ENCODE measurements around the gene ZBTB20.

The ZBTB20 gene

GRCh38 chr3:114453361-114453780 lies 693.7 kb downstream of the ZBTB20 start:
- H3K4me1 Mint-ChIP-seq, result no peaks in the 10 kb centered on the region
- ATAC-seq (no peak), DNase-seq (ENCODE audit: low spot score in 2 of 2) (no peak)
- no peak overlapping the region for H3K4me3 Mint-ChIP-seq
- H3K27ac Mint-ChIP-seq, result no peak overlapping the region
- no peaks in the 10 kb centered on the region for H3K9me3 Mint-ChIP-seq
- no peaks in the 10 kb centered on the region for H3K36me3 Mint-ChIP-seq

GRCh38 chr3:114452937-114453336 lies 694.2 kb downstream of the ZBTB20 start:
- H3K4me3 Mint-ChIP-seq, result no peak overlapping the region
- H3K9me3 Mint-ChIP-seq, result no peaks in the 10 kb centered on the region
- DNase-seq (ENCODE audit: low spot score in 2 of 2) (no peak), ATAC-seq (no peak)
- no peaks in the 10 kb centered on the region for H3K36me3 Mint-ChIP-seq
- H3K27ac Mint-ChIP-seq, result no peak overlapping the region
- no peaks in the 10 kb centered on the region for H3K4me1 Mint-ChIP-seq

- H3K36me3 Mint-ChIP-seq, result no peaks in the 10 kb centered on the region
- DNase-seq (ENCODE audit: low spot score in 2 of 2), result no peak
- H3K4me1 Mint-ChIP-seq, result no peaks in the 10 kb centered on the region
- no peak for ATAC-seq
- no peak overlapping the region for H3K27ac Mint-ChIP-seq
- no peaks in the 10 kb centered on the region for H3K9me3 Mint-ChIP-seq
- no peak overlapping the region for H3K4me3 Mint-ChIP-seq
These were observed 694.8 kb downstream of the ZBTB20 start for GRCh38 chr3:114452256-114452655.

GRCh38 chr3:114451561-114452018 lies 695.5 kb downstream of the ZBTB20 start:
- Mint-ChIP-seq H3K4me3 (no peak overlapping the region), H3K27ac (no peak overlapping the region), H3K9me3 (no peaks in the 10 kb centered on the region), H3K4me1 (no peaks in the 10 kb centered on the region), H3K36me3 (no peaks in the 10 kb centered on the region)
- ATAC-seq (no peak), DNase-seq (ENCODE audit: low spot score in 2 of 2) (no peak)

GRCh38 chr3:114451051-114451451 lies 696.0 kb downstream of the ZBTB20 start:
- Mint-ChIP-seq H3K9me3 (no peaks in the 10 kb centered on the region), H3K4me1 (no peaks in the 10 kb centered on the region), H3K36me3 (no peaks in the 10 kb centered on the region), H3K4me3 (no peak overlapping the region), H3K27ac (no peak overlapping the region)
- DNase-seq (ENCODE audit: low spot score in 2 of 2), result no peak
- ATAC-seq, result no peak

GRCh38 chr3:114450008-114450596 lies 697.0 kb downstream of the ZBTB20 start:
- Mint-ChIP-seq H3K4me1 (no peaks in the 10 kb centered on the region), H3K9me3 (no peaks in the 10 kb centered on the region)

GRCh38 chr3:114449271-114450007 lies 697.6 kb downstream of the ZBTB20 start:
- Mint-ChIP-seq H3K4me3 (no peak overlapping the region), H3K36me3 (no peaks in the 10 kb centered on the region), H3K9me3 (no peaks in the 10 kb centered on the region), H3K4me1 (no peaks in the 10 kb centered on the region), H3K27ac (no peak overlapping the region)
- no peak for ATAC-seq
- no peak for DNase-seq (ENCODE audit: low spot score in 2 of 2)

More at GRCh38 chr3:114450008-114450596, 697.0 kb downstream of the ZBTB20 start:
- DNase-seq (ENCODE audit: low spot score in 2 of 2) (no peak), ATAC-seq (no peak)
- H3K36me3 Mint-ChIP-seq, result no peaks in the 10 kb centered on the region
- no peak overlapping the region for H3K27ac Mint-ChIP-seq
- no peak overlapping the region for H3K4me3 Mint-ChIP-seq

- H3K9me3 Mint-ChIP-seq, result no peaks in the 10 kb centered on the region
- ATAC-seq (no peak), DNase-seq (ENCODE audit: low spot score in 2 of 2) (no peak)
- no peaks in the 10 kb centered on the region for H3K4me1 Mint-ChIP-seq
- H3K4me3 Mint-ChIP-seq, result no peak overlapping the region
- no peak overlapping the region for H3K27ac Mint-ChIP-seq
- H3K36me3 Mint-ChIP-seq, result no peaks in the 10 kb centered on the region
These were observed 699.1 kb downstream of the ZBTB20 start for GRCh38 chr3:114447950-114448479.

GRCh38 chr3:114447545-114447944 lies 699.5 kb downstream of the ZBTB20 start:
- Mint-ChIP-seq H3K4me1 (peaks cover 3% of the 10 kb centered on the region), H3K36me3 (no peaks in the 10 kb centered on the region), H3K9me3 (no peaks in the 10 kb centered on the region), H3K27ac (no peak overlapping the region), H3K4me3 (no peak overlapping the region)
- DNase-seq (ENCODE audit: low spot score in 2 of 2), result no peak
- ATAC-seq, result no peak

- H3K27ac Mint-ChIP-seq, result no peak overlapping the region
- H3K4me1 Mint-ChIP-seq, result peaks cover 5% of the 10 kb centered on the region
- H3K9me3 Mint-ChIP-seq, result no peaks in the 10 kb centered on the region
- H3K4me3 Mint-ChIP-seq, result no peak overlapping the region
- no peak for DNase-seq (ENCODE audit: low spot score in 2 of 2)
- no peak for ATAC-seq
- H3K36me3 Mint-ChIP-seq, result no peaks in the 10 kb centered on the region
These were observed 700.5 kb downstream of the ZBTB20 start for GRCh38 chr3:114446600-114446999.

GRCh38 chr3:114445233-114445632 lies 701.9 kb downstream of the ZBTB20 start:
- Mint-ChIP-seq H3K27ac (no peak overlapping the region), H3K4me3 (no peak overlapping the region), H3K36me3 (no peaks in the 10 kb centered on the region), H3K9me3 (no peaks in the 10 kb centered on the region), H3K4me1 (peaks cover 5% of the 10 kb centered on the region)
- no peak for ATAC-seq
- no peak for DNase-seq (ENCODE audit: low spot score in 2 of 2)

GRCh38 chr3:114444216-114444615 lies 702.9 kb downstream of the ZBTB20 start:
- no peak overlapping the region for H3K27ac Mint-ChIP-seq
- no peak overlapping the region for H3K4me3 Mint-ChIP-seq
- no peaks in the 10 kb centered on the region for H3K36me3 Mint-ChIP-seq
- no peak for DNase-seq (ENCODE audit: low spot score in 2 of 2)
- no peaks in the 10 kb centered on the region for H3K9me3 Mint-ChIP-seq
- ATAC-seq, result no peak
- H3K4me1 Mint-ChIP-seq, result peaks cover 5% of the 10 kb centered on the region

GRCh38 chr3:114442246-114442645 lies 704.8 kb downstream of the ZBTB20 start:
- H3K4me3 Mint-ChIP-seq, result no peak overlapping the region
- H3K9me3 Mint-ChIP-seq, result no peaks in the 10 kb centered on the region
- no peak for ATAC-seq
- no peak for DNase-seq (ENCODE audit: low spot score in 2 of 2)
- H3K27ac Mint-ChIP-seq, result no peak overlapping the region
- peaks cover 5% of the 10 kb centered on the region for H3K4me1 Mint-ChIP-seq
- no peaks in the 10 kb centered on the region for H3K36me3 Mint-ChIP-seq

GRCh38 chr3:114441386-114441785 lies 705.7 kb downstream of the ZBTB20 start:
- Mint-ChIP-seq H3K9me3 (no peaks in the 10 kb centered on the region), H3K27ac (no peak overlapping the region), H3K36me3 (no peaks in the 10 kb centered on the region), H3K4me3 (no peak overlapping the region), H3K4me1 (peaks cover 5% of the 10 kb centered on the region)
- ATAC-seq (no peak), DNase-seq (ENCODE audit: low spot score in 2 of 2) (no peak)

GRCh38 chr3:114440700-114441099 lies 706.4 kb downstream of the ZBTB20 start:
- H3K36me3 Mint-ChIP-seq, result no peaks in the 10 kb centered on the region
- no peak overlapping the region for H3K4me3 Mint-ChIP-seq
- no peak overlapping the region for H3K27ac Mint-ChIP-seq
- H3K4me1 Mint-ChIP-seq, result peaks cover 5% of the 10 kb centered on the region
- DNase-seq (ENCODE audit: low spot score in 2 of 2), result no peak
- no peak for ATAC-seq
- no peaks in the 10 kb centered on the region for H3K9me3 Mint-ChIP-seq

- H3K9me3 Mint-ChIP-seq, result no peaks in the 10 kb centered on the region
- no peak for DNase-seq (ENCODE audit: low spot score in 2 of 2)
- no peak overlapping the region for H3K4me3 Mint-ChIP-seq
- ATAC-seq, result no peak
- no peak overlapping the region for H3K27ac Mint-ChIP-seq
- H3K4me1 Mint-ChIP-seq, result peaks cover 5% of the 10 kb centered on the region
- H3K36me3 Mint-ChIP-seq, result no peaks in the 10 kb centered on the region
These were observed 707.8 kb downstream of the ZBTB20 start for GRCh38 chr3:114439284-114439683.
